MCF 10A (cell line): ENCODE data around the gene ZMIZ1. TPM values are rescaled to one million over a fixed set of nuclear protein-coding genes. Genes with fewer than 3 reads are reported as not detected.

Experiments
- BruUV-seq: library from RNA; stranded (reverse); fragments of 400-500 nt; replicated peaks from 2 replicates; lab custom pipeline; 2021; lab: Mats Ljungman, UMichigan
- CTCF ChIA-PET: fragments of 300-600 bp; sonication (Branson Sonifier 250); formaldehyde crosslinking; extraction: SDS; loops from one replicate; lab custom pipeline; 2021; ENCODE audit warnings: antibody characterized with exemption, inconsistent platforms; lab: Yijun Ruan, JAX
- POLR2A ChIA-PET: fragments of 300-600, 350-650 bp; sonication (Branson Sonifier 250); formaldehyde crosslinking; extraction: SDS; loops from one replicate; lab custom pipeline; 2020; ENCODE audit warnings: antibody characterized with exemption, inconsistent platforms; lab: Yijun Ruan, JAX
- DNase-seq: peaks from one replicate; pipeline ENCODE4 v3.0.0-alpha.2; 2018; ENCODE audit not compliant: unreplicated experiment
- H3K27ac Mint-ChIP-seq: one replicate; pipeline ENCODE4 v1.8.0; 2022; ENCODE audit warnings: mild to moderate bottlenecking, low read depth, mixed read lengths; ENCODE audit not compliant: unreplicated experiment
- H3K27me3 Mint-ChIP-seq: one replicate; pipeline ENCODE4 v1.8.0; 2022; ENCODE audit warnings: mixed read lengths; ENCODE audit not compliant: insufficient read depth, unreplicated experiment
- H3K36me3 Mint-ChIP-seq: one replicate; pipeline ENCODE4 v1.8.0; 2022; ENCODE audit warnings: mild to moderate bottlenecking, moderate library complexity, mixed read lengths; ENCODE audit not compliant: insufficient read depth, unreplicated experiment
- H3K4me1 Mint-ChIP-seq: one replicate; pipeline ENCODE4 v1.8.0; 2022; ENCODE audit warnings: mixed read lengths; ENCODE audit not compliant: insufficient read depth, unreplicated experiment
- H3K4me3 Mint-ChIP-seq: one replicate; pipeline ENCODE4 v1.8.0; 2022; ENCODE audit warnings: mild to moderate bottlenecking, moderate library complexity, mixed read lengths; ENCODE audit not compliant: unreplicated experiment
- H3K9me3 Mint-ChIP-seq: one replicate; pipeline ENCODE4 v1.8.0; 2022; ENCODE audit warnings: mixed read lengths; ENCODE audit not compliant: unreplicated experiment
- CTCF ChIP-seq: fragments of 200-600 bp; IDR thresholded peaks from one replicate; pipeline ENCODE4 v1.8.0; 2022; ENCODE audit warnings: antibody characterized with exemption, mild to moderate bottlenecking; ENCODE audit not compliant: unreplicated experiment
- intact Hi-C: fragments of 100-400 bp; cut with micrococcal nuclease; formaldehyde crosslinking; loops from 2 replicates; pipeline ENCODE4 v1.14.1; 2022
- total RNA-seq: library from RNA; stranded (reverse); gene quantifications from 2 replicates; pipeline ENCODE4 v1.2.3, GENCODE V29; 2022

The ZMIZ1 gene
- total RNA-seq, 1 experiment from 2014 or later = 15.5 TPM

GRCh38 chr10:79176949-79177602 lies 108.3 kb downstream of the ZMIZ1 start:
- no peaks in the 10 kb centered on the region for H3K27me3 Mint-ChIP-seq
- no peak overlapping the region for H3K4me3 Mint-ChIP-seq
- peaks cover 22% of the 10 kb centered on the region for H3K36me3 Mint-ChIP-seq
- CTCF ChIA-PET = interaction anchor here (3.2 kb wide), 1 partner anchor 19 kb away, joined by 12 read pairs; no protein-coding TSS in a partner anchor
- H3K4me1 Mint-ChIP-seq = peaks cover 13% of the 10 kb centered on the region
- H3K9me3 Mint-ChIP-seq = no peaks in the 10 kb centered on the region
- TF ChIP-seq CTCF = no peak
- no peak overlapping the region for H3K27ac Mint-ChIP-seq
- no TSS peak for BruUV-seq
- no peak for DNase-seq
- intact Hi-C loops = no loop called here
- POLR2A ChIA-PET = interaction anchor here (0.6 to 0.7 kb wide), 2 partner anchors 15 to 33 kb away, joined by 3 to 4 read pairs; no protein-coding TSS in a partner anchor

DNA sequence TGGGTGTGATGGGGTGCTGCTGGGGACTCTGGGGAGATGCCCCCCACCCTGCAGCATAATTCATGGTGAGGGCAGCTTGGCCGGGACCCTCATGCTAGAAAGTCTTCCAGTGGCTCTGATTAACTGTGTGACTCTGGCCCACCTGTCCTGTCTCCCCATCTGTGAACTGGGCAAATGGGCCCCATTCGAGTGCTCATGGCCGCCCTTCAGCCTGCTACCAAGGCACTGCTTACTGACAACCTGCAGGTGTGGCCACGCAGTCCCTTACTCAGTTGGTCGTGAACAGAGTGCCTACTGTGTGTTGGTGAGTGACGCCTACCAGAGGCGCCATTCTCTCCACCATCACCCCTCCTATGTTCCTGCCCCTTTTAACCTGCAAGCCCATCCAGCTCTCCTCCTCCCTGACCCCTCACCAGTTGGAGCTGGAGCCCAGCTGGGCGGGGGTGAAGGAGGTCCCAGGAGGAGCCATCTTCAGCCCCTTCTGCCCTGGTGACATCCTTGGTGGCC lies 109.4 kb downstream of the ZMIZ1 start:
- H3K27me3 Mint-ChIP-seq = no peaks in the 10 kb centered on the region
- peaks cover 15% of the 10 kb centered on the region for H3K4me1 Mint-ChIP-seq
- H3K27ac Mint-ChIP-seq = no peak overlapping the region
- ChIA-PET CTCF (interaction anchor here (0.7 to 3.2 kb wide), 2 partner anchors 18 to 65 kb away, joined by 3 to 12 read pairs; no protein-coding TSS in a partner anchor), POLR2A (interaction anchor here (0.6 to 0.9 kb wide), 2 partner anchors 14 to 111 kb away, joined by 3 read pairs; no protein-coding TSS in a partner anchor)
- intact Hi-C loops = no loop called here
- no peak for DNase-seq
- no peak for TF ChIP-seq CTCF
- H3K9me3 Mint-ChIP-seq = no peaks in the 10 kb centered on the region
- no TSS peak for BruUV-seq
- H3K4me3 Mint-ChIP-seq = no peak overlapping the region
- peaks cover 19% of the 10 kb centered on the region for H3K36me3 Mint-ChIP-seq

DNA sequence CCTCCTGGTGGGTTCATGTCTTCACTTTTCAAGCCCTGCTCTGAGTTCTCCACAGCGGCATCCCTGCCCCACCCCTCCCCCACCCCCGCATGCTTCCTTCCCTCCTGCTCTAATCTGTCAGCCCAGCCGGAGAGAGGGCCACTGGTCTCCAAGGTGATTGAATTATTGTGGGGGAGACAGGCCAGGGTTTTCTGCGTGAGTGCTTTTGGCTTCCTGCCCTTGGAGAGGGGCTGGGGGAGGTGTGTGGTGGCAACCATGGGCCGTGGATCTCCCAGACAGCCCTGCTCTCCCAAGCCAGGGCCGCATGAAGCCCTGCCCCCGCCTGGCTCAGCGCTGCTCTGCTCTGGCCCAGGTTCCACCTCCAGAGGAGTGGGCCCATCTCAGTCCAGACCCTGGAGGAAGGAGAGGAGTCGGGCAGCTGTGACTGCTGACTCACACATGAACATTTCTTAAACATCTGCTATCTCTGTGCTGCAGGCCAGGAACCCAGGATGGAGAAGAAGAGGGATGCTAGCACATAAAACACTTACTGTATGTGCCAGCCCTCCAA lies 109.9 kb downstream of the ZMIZ1 start:
- no peak overlapping the region for H3K27ac Mint-ChIP-seq
- no peak for TF ChIP-seq CTCF
- POLR2A ChIA-PET = no interaction called here
- intact Hi-C loops = no loop called here
- no TSS peak for BruUV-seq
- peaks cover 19% of the 10 kb centered on the region for H3K36me3 Mint-ChIP-seq
- H3K27me3 Mint-ChIP-seq = no peaks in the 10 kb centered on the region
- H3K4me1 Mint-ChIP-seq = peaks cover 21% of the 10 kb centered on the region
- CTCF ChIA-PET = interaction anchor here (0.6 to 3.2 kb wide), 2 partner anchors 17 to 172 kb away, joined by 3 to 12 read pairs; no protein-coding TSS in a partner anchor
- H3K4me3 Mint-ChIP-seq = no peak overlapping the region
- H3K9me3 Mint-ChIP-seq = no peaks in the 10 kb centered on the region
- no peak for DNase-seq
